Measurements from ENCODE around the gene SLC12A3. TPM values are rescaled to one million over a fixed set of nuclear protein-coding genes. Genes with fewer than 3 reads are reported as not detected.
"Not testable (repeated sequence)": the region's sequence is repeated elsewhere in the genome, so short reads cannot be mapped to it uniquely, and the experiment has no call there.

The SLC12A3 gene
- total and polyA plus RNA-seq, 2 of the 8 experiments (the other 6 are each of a cell fraction or from before 2014, with no cell fraction given) = not detected

- not testable (repeated sequence) for H2AK5ac ChIP-seq (ENCODE audit: low read depth, low read length); H4K8ac ChIP-seq (ENCODE audit: extremely low read depth, insufficient read depth, low read length); H4K5ac ChIP-seq (ENCODE audit: insufficient read length, low read depth, low read length); H3K9ac ChIP-seq (replicated peaks in 1 of 4; ENCODE audit: extremely low read depth in 1 of 4, low read depth in 3 of 4, low read length in 3 of 4); H4K91ac ChIP-seq (replicated peaks; ENCODE audit: insufficient read length, low read length); DNase-seq (ENCODE audit: low read depth in 1 of 2, low spot score in 2 of 2); H3K23me2 ChIP-seq (ENCODE audit: low read depth, low read length); FAIRE-seq; H3K4ac ChIP-seq (replicated peaks; ENCODE audit: insufficient read length, low read depth, low read length); H3K4me3 ChIP-seq (ENCODE audit: extremely low read depth in 1 of 4, insufficient read depth in 2 of 4, low read depth in 3 of 4, low read length in 4 of 4); H2BK12ac ChIP-seq (ENCODE audit: low read depth, low read length); H3K56ac ChIP-seq (replicated peaks; ENCODE audit: insufficient read length, low read depth, low read length); H3K23ac ChIP-seq (ENCODE audit: insufficient read length); H3K27ac ChIP-seq (ENCODE audit: low read depth, low read length); H3K79me2 ChIP-seq (ENCODE audit: control insufficient read depth in 1 of 2, insufficient read depth in 2 of 2, low read length in 2 of 2); H3K4me2 ChIP-seq (ENCODE audit: insufficient read depth in 1 of 2, low read depth in 2 of 2, low read length in 2 of 2); H2BK5ac ChIP-seq (ENCODE audit: low read depth, low read length); H2BK15ac ChIP-seq (ENCODE audit: low read length); H2BK20ac ChIP-seq (ENCODE audit: low read length); H3K27me3 ChIP-seq (replicated peaks in 1 of 4; ENCODE audit: control insufficient read depth in 3 of 4, extremely low read depth in 1 of 4, insufficient read depth in 3 of 4, low read length in 3 of 4); H4K20me1 ChIP-seq (replicated peaks in 1 of 2; ENCODE audit: control insufficient read depth in 1 of 2, insufficient read depth in 2 of 2, low read length in 2 of 2); H2BK120ac ChIP-seq (replicated peaks; ENCODE audit: low read depth, low read length); H3K36me3 ChIP-seq (ENCODE audit: control insufficient read depth in 2 of 4, insufficient read depth in 4 of 4, low read length in 3 of 4); H3K4me1 ChIP-seq (replicated peaks in 1 of 4; ENCODE audit: control insufficient read depth in 3 of 4, insufficient read depth in 4 of 4, low read length in 3 of 4); H3K18ac ChIP-seq (ENCODE audit: extremely low read depth, low read length); H3K14ac ChIP-seq (ENCODE audit: insufficient read length); H3K79me1 ChIP-seq (ENCODE audit: low read depth, low read length); H2AFZ ChIP-seq (ENCODE audit: low read length)
- ChIA-PET POLR2A (ENCODE audit: partially characterized antibody) (interaction anchor here (1.3 to 2.6 kb wide), 2 partner anchors 46 kb away, joined by 3 to 10 read pairs; no protein-coding TSS in a partner anchor), CTCF (ENCODE audit: partially characterized antibody) (interaction anchor here (1.2 to 2.1 kb wide), 2 partner anchors 10 to 17 kb away, joined by 3 to 7 read pairs; no protein-coding TSS in a partner anchor)
- 82% methylated on average over 7 of the region's 13 CpGs; no CpG with 5 or more reads in 1 of the 2 experiments for WGBS, 2 experiments (ENCODE audit: extremely low coverage in 1 of 2, insufficient coverage in 1 of 2, insufficient read length in 1 of 2, insufficient replicate concordance in 2 of 2, low coverage in 1 of 2, low lambda C conversion rate in 2 of 2, missing lambda C conversion rate in 1 of 2)
- peaks cover 17 to 28% of the 10 kb centered on the region in 2 experiments for H3K9me3 ChIP-seq (ENCODE audit: insufficient read depth in 2 of 2, low read depth in 1 of 2, low read length in 1 of 2)
Observed at GRCh38 chr16:56884929-56885328, 19.9 kb downstream of the SLC12A3 start.

All from H1 (cell line).